Measurements from ENCODE around the gene PLCXD1.

Gene PLCXD1

GRCh38 chrX:352181-352580 is 71.0 kb downstream of the PLCXD1 start:
- peaks cover 18% of the 10 kb centered on the region for H3K4me1 ChIP-seq (ENCODE audit: insufficient read depth, low read length)
- no peak overlapping the region for H3K9ac ChIP-seq (ENCODE audit: low read depth, low read length)
- DNase-seq (no peak), ATAC-seq (ENCODE audit: insufficient read depth, low read depth) (no peak)
- no peak overlapping the region for H3K4me3 ChIP-seq (ENCODE audit: low read depth in 1 of 2, low read length in 2 of 2)
- peaks cover 13% of the 10 kb centered on the region for H4K20me1 ChIP-seq (ENCODE audit: insufficient read depth, low read length)
- no peaks in the 10 kb centered on the region for H3K27me3 ChIP-seq (ENCODE audit: insufficient read depth, low read length, poor library complexity)
- no peaks in the 10 kb centered on the region for H3K9me3 ChIP-seq (ENCODE audit: insufficient read depth, low read length, severe bottlenecking)
- H3K79me2 ChIP-seq (ENCODE audit: insufficient read depth, low read length): peaks cover 81% of the 10 kb centered on the region
- H3K36me3 ChIP-seq (ENCODE audit: insufficient read depth, low read length): peaks cover 70% of the 10 kb centered on the region
- H2AFZ ChIP-seq (ENCODE audit: low read depth, low read length): no peak overlapping the region
- no peak overlapping the region for H3K4me2 ChIP-seq (ENCODE audit: insufficient read depth, low read length)
- TF ChIP-seq CTCF (IDR thresholded peaks at IDR 0.05; ENCODE audit: borderline replicate concordance, extremely low read depth, low read length, poor library complexity, severe bottlenecking) (no peak), EZH2 (IDR thresholded peaks at IDR 0.05; ENCODE audit: borderline replicate concordance, low read depth, low read length, severe bottlenecking) (no peak)
- H3K27ac ChIP-seq (ENCODE audit: low read length): no peak overlapping the region

GRCh38 chrX:352582-353314 is 71.6 kb downstream of the PLCXD1 start:
- H3K79me2 ChIP-seq (ENCODE audit: insufficient read depth, low read length): peaks cover 80% of the 10 kb centered on the region
- no peak for ATAC-seq (ENCODE audit: insufficient read depth, low read depth)

More at GRCh38 chrX:352582-353314, 71.6 kb downstream of the PLCXD1 start:
- H3K27me3 ChIP-seq (ENCODE audit: insufficient read depth, low read length, poor library complexity): no peaks in the 10 kb centered on the region
- no peak for TF ChIP-seq EZH2 (IDR thresholded peaks at IDR 0.05; ENCODE audit: borderline replicate concordance, low read depth, low read length, severe bottlenecking)
- no peak for TF ChIP-seq CTCF (IDR thresholded peaks at IDR 0.05; ENCODE audit: borderline replicate concordance, extremely low read depth, low read length, poor library complexity, severe bottlenecking)
- H3K4me3 ChIP-seq (ENCODE audit: low read depth in 1 of 2, low read length in 2 of 2): no peak overlapping the region
- H2AFZ ChIP-seq (ENCODE audit: low read depth, low read length): no peak overlapping the region
- H3K27ac ChIP-seq (ENCODE audit: low read length): no peak overlapping the region
- no peak overlapping the region for H3K9ac ChIP-seq (ENCODE audit: low read depth, low read length)
- no peak overlapping the region for H3K4me2 ChIP-seq (ENCODE audit: insufficient read depth, low read length)
- no peaks in the 10 kb centered on the region for H3K9me3 ChIP-seq (ENCODE audit: insufficient read depth, low read length, severe bottlenecking)
- peaks cover 13% of the 10 kb centered on the region for H4K20me1 ChIP-seq (ENCODE audit: insufficient read depth, low read length)
- peaks cover 65% of the 10 kb centered on the region for H3K36me3 ChIP-seq (ENCODE audit: insufficient read depth, low read length)
- no peak for DNase-seq
- peaks cover 23% of the 10 kb centered on the region for H3K4me1 ChIP-seq (ENCODE audit: insufficient read depth, low read length)

All from DND-41 (cell line).